Measurements from ENCODE around the gene OR52I2.

Gene OR52I2

DNA sequence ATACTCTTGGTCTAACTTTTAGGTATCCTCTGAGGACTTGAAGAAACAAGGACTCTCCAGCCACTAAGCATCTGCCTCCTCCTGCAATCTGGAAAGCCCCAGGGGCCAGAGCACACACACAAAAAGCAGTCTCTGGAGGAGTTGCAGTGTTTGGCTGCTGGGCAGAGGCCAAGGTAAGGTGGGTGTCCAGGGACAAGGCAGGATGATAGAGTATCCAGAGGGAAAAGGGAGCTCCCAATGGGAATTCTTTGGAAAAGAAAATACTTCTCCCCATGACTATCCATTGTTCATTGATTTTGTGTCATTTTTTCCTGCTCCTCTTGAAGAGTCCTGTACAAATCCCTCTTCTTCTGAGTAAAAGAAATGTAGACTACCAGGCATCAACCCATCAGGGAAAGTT lies at the start of gene OR52I2:
OR52I2 (plus strand) TSS at position 301 of the 400 bp plus-strand sequence.
- no peak for DNase-seq

GRCh38 chr11:4539603-4540219 lies 41.8 kb upstream of the OR52I2 start:
- peak in 2 of 4 experiments; percentile 9 to 28 for DNase-seq

DNA sequence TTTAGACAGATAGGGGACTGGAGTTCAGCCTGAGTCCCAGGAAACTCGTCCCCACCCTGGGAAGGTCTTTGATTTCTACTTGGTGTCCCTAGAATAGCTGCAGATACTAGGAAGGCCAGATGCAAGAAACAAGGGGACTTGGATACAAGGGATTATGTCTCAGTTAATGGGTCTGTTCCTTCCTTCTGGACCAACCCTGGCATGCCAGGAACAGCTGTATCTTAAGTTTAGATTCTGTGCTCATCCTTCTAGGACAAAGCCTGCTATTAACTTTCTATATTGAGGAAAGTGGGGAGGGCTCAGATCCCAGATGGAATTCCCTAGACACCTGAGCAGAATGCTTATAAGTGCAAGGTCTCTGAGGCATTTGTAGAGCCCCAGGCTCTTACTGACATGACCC lies 40.5 kb upstream of the OR52I2 start:
- no peak for DNase-seq

DNA sequence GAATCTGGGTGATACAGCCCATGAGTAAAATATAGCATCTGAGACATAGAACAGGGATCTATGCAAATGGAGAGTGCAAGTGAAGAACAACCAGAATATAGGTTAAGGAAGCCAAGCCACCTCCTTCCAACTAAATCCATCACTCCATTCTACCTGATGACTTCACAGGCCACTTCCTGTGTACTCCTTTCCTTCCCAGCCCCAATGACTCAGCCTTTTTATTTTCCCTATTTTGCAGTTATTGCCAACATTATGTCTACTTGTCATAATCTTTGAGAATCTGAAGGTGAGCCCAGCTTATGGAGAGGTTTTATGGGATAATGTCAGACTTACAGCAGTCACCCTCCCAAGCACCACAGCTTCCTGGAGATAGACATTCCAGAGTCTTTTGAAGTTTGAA lies 38.0 kb upstream of the OR52I2 start:
- no peak for DNase-seq

DNA sequence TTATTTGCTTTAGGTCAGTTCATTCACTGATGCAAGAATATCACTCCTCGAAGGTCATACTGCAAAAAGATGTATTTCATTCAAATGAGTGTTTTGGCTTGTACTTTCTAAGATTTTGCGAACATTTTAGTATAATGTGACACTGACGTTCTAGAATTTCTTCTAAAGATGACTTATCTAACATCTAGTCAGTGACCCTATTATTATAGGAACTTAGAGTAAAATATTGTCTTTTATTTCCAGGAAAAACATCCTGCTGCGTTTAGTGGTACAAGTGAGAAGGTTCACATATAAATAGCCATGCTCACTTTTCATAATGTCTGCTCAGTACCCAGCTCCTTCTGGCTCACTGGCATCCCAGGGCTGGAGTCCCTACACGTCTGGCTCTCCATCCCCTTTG lies 36.7 kb upstream of the OR52I2 start, which contains the start of gene OR52M1:
OR52M1 (plus strand) TSS at position 301 of the 400 bp plus-strand sequence; CDS start at position 301, 0 bp downstream.
- no peak for DNase-seq

DNA sequence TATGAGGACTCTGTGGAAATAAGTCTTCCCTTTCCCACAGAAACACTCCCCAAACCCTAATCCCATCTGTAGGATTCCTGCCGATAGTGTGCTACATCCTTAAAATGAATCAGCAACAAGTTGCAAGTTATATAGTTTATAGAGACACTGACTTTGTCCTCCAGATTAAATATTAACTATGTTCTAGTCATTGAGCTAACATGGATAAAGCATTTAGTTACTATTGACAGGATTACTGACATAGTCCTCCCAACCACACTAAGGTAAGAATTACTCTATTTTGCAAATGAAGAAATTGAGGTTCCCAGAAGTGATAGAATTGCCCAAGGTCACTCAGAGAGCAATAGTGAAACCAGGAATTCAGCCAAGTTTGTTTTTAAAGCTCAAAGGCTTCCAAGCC lies 34.7 kb upstream of the OR52I2 start:
- no peak for DNase-seq

DNA sequence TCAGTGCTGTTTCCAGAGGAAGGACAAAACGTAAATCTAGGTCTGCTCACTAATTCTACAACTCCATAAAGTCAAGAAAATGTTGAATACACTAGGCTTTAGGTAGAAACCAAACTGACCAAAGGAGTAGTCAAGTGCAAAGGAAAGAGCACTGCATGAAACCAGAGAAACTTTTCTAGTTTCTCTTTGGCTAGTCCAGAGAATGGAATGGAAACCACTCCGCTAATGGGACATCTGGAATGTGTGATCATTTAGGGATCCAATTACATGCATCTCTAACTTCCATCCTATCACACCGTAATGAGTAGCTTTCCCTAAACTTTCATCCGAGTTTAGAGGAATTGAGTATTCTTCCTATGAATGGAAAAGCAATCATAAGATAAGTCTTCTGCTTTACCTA lies 34.1 kb upstream of the OR52I2 start:
- no peak for DNase-seq

DNA sequence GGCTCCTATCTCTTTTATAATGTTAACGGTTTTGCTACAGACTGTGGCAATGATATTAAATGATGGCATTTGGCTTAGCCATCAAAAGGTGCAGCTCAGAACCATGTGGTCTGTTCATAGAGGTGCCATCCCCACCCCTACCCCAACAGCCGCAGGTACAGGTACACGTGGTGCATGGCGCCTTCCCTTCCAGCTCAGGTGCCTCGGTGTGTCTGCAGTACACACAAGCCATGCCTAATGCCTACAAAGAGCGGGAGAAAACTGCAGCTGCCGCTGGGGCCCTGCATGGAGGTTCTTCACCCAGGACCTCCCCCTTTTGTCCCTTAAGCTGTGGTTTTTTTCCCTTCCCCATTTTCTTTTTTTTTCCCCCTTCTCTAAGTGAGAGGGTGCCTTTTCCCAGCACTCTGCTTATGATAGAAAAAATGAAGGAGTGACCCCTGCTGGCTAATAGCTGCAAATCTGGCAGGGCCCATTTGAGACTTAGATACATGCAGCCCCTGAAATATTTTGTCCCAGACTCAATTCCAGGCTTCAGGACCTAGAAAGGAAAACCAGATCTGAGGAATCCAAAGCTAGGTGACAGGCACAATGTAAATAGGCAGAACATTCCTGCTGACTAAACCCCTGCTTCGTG lies 30.1 kb upstream of the OR52I2 start:
- no peak for DNase-seq

- DNase-seq: no peak
These were observed 21.8 kb upstream of the OR52I2 start for GRCh38 chr11:4559527-4560440.

GRCh38 chr11:4560467-4560866 lies 21.1 kb upstream of the OR52I2 start:
- no peak for DNase-seq

GRCh38 chr11:4565371-4565770 lies 16.2 kb upstream of the OR52I2 start:
- no peak for DNase-seq

DNA sequence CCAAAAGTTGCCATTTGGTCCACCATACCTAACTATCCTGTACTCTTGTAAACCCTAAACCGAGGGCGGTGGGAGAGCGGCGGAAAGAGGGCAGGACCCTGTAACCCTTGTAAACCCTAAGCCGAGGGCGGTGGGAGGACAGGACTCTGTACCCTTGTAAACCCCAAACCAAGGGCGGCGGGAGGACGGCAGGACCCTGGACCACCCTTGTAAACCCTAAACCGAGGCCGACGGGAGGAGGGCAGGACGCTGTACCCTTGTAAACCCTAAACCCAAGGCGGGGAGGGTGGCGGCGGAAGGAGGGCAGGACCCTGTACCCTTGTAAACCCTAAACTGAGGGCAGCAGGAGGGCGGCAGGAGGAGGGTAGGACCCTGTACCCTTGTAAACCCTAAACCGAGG lies 12.5 kb upstream of the OR52I2 start:
- DNase-seq: no peak

- DNase-seq: no peak
These were observed 4.7 kb upstream of the OR52I2 start for GRCh38 chr11:4576880-4577279.

DNA sequence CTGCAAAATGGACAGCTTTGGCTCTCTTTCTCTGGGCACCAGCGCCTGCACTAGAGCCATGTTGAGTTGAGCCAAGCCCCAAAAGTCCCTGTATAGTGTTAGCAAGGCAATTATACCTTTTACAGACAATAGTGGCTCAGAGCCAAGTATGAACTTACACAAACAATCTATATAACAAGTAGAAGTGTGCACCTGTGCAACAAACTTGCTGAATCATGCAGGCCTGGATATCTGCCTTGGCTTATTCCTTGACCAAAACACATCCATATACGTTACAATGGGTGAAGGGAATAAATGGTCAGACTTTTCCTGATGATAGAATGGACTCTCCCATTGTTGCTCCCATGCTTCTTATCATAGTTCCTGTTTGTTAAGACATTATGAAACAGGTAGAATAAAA lies 3.8 kb upstream of the OR52I2 start:
- DNase-seq: no peak

GRCh38 chr11:4578624-4579023 lies 2.9 kb upstream of the OR52I2 start:
- no peak for DNase-seq

DNA sequence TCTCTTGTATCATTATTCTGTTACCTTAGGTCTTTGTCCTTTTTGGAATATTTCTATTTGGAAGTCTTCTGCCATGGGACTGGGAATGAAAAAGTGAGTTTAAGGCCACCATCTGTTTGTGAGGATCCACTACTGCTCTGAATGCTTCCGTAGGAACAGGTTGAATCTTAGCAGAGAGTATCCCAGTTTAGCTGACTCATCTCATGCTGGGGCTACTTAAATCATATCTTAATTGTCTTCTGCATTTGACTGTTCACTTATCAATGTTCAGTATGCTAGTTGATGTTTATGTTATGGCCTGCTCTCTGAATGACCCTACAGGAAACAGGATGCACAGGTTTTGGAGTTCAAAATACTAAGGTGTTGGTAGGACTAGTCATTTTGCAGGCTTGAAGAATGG lies 1.4 kb upstream of the OR52I2 start:
- DNase-seq: no peak

DNA sequence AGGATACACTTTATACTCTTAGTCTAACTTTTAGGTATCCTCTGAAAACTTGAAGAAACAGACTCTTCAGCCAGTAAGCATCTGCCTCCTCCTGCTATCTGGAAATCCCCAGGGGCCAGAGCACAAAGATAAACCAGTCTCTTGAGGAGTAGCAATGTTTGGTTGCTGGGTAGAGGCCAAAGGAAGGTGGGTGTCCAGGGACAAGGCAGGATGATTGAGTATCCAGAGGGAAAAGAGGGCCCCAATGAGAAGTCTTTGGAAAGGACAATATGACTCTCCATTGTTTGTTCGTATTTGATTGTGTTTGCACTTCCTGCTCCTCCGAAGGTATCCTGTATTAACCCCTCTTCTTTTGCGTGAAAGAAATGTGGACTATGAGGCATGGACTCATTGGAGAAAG lies 7.5 kb downstream of the OR52I2 start:
- DNase-seq: no peak

- no peak for DNase-seq
These were observed 12.2 kb downstream of the OR52I2 start, which contains the start of gene OR52I1 for GRCh38 chr11:4593739-4594138. Gene OR52I1, plus strand, starts transcription at chr11:4594039. Its CDS starts 0 bp downstream, at chr11:4594039.

GRCh38 chr11:4605057-4605456 lies 23.5 kb downstream of the OR52I2 start:
- DNase-seq: no peak

GRCh38 chr11:4606231-4607015 lies 24.9 kb downstream of the OR52I2 start:
- no peak for DNase-seq

- no peak for DNase-seq
These were observed 25.6 kb downstream of the OR52I2 start for GRCh38 chr11:4607096-4607495.

DNA sequence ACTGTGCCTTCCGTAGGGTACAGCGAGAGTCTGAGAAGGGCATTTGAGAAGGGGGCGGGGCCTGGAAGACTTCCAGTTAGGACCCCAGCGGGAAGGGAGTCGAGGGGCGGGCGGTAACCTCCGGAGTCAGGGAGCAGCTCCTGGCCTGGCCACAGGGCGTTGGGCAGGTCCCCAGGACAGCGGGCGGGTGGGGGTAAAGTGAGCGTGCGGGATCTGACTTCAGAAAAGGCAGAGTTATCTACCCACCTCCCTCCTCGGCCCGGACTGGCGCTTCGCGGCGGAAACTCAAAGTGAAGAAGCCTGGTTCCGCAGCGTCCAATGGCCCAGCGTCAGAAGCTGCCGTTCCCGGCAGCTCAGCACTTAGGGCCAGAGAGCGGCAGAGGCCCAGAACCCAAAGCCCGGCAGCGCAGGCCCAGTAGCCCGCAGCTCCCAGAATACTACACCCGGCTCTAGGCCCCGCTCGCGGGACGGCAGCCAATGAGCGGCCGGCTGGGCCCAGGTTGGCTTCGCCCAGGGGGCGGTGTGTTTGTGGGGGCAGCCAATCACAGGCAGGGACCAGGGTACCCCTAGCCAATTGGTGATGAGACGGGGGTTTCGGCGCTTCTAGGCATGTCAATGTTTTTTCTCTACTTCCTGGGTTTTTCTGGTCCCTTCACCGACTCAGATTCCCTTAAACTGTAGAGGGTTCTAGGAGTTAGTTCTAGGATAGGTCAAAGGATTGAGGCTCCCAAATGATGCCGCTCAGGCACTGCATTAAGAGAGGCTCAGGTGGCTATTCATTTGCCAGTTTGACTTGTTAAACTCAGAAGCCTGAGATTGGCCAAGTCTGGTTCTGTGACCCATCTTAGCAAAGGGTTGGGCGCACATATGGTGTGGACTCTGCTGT lies 26.5 kb downstream of the OR52I2 start, which contains the start of gene TRIM68:
TRIM68 (minus strand) TSS at position 451 of the 886 bp plus-strand sequence. CDS start 2,727 bp downstream, outside the sequence.
- DNase-seq: peak; percentile 83 to 90 (median 85)
